GM19240 (cell line): ENCODE results near the gene WASF1.

Source experiments
- DNase-seq: peaks from one replicate; pipeline ENCODE4 v3.0.0; 2011; ENCODE audit warnings: low spot score; ENCODE audit not compliant: insufficient read length

WASF1 gene

DNA sequence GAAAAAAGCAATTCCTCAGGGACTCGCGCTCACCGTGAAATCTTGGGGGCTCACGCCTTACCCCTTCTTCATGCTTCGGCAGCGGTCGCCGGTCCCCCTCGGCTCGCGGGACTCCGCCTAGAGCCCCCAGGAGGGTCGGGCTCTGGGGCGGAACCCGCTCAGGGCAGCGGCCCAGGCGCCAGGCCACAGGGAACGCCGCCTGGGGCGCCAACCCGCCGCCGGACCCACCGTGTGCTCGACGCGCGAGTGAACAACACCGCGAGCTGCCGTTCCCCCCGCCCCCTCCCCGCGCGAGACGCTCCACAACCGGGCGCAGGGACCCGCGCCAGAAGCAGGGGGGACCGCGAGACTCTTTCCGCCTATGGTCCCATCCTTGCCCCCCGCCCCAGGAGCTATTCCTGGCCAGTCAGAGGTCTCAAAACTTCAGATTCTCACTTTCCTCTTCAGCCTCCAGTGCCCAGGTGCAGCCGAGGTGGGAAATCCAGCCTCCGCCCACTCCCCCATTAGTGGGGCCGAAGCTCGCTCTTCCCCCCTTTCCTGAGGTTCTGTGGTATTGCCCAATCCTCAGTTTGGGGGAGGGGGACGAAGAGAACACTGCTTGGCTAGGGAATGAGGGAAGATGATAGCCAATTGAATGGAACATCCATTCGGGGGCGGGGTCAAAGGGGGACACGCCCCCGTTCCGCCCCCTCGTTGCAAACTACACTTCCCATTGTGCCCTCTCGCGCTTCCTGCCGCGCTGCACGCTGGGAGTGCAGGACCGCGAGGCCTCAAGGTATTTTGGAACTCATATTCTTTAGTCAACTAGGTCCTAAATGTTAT, at the start of gene WASF1:
Gene WASF1, minus strand, starts transcription at position 265 of the 822 bp plus-strand sequence. CDS start 52,069 bp downstream, outside the sequence.
- peak; percentile 56 for DNase-seq

DNA sequence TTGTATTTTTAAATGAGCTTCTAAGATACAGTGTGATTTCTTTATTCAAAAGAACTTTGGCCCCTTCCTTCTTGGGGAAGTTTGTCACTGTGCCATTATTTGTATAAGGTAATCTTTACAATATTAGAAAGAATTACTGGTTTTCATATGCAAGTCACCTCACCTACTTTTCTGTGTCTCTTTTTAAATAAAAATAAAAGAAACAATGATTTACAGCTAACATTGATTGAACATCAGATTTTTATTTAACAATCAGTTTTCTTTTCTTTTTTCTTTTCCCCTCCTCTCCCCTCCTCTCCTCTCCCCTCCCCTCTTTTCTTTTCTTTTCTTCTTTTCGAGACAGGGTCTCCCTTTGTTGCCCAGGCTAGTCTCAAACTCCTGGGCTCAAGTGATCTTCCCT, 46.8 kb upstream of the WASF1 start:
- DNase-seq, result no peak

DNA sequence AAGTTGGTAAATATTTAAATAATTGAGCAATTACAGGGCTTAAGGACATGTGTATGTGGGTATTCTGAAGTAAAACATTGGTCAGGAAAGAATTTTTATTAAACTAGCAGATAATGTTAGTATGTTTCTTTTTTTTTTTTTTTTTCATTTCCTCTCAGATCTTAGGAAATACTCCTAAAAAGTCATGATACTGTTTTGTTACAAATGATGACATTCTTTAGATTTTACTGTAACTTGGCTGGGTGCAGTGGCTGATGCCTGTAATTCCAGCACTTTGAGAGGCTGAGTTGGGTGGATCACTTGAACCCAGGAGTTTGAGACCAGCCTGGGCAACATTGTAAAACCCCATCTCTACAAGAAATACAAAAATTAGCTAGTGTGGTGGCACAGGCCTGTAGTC, 42.3 kb upstream of the WASF1 start:
- DNase-seq, result no peak

DNA sequence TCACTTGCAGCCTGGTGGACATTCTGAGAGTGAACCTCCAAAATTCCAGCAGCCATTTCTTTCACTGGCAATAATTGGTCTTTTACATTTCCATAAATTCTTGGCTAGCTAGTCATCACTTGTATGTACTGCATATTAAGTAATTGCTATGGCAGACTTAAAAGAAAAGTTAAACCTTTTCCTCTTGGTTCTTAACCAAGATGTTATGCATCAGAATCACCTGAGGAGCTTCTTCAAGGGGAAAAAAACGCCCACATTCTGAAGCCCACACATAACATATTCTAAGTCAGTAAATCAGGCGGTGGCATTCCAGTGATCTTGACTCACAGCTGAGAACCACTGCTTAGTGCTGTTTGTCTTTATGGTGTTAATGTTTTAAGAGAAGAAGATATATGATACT, 37.8 kb upstream of the WASF1 start:
- DNase-seq, result no peak

DNA sequence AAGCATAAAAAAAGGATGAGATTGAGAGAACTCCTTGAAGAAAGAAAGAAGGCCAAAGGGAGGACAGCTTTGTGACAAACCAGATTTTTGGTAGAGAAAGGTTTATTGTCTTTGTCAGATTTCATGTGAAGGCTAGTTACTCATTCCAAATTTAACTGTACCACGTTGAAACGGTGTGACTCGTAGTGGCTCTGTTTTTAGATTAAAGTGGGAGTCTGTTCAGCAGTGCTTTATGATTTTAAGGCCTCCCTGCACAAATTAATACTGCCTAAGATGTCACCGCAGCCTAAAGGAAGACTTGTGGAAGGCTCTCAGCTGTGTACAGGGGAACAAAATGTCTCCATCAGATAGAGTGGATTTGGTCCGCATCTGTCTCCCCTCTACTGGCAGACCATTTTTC, 36.7 kb upstream of the WASF1 start:
- DNase-seq, result no peak

DNA sequence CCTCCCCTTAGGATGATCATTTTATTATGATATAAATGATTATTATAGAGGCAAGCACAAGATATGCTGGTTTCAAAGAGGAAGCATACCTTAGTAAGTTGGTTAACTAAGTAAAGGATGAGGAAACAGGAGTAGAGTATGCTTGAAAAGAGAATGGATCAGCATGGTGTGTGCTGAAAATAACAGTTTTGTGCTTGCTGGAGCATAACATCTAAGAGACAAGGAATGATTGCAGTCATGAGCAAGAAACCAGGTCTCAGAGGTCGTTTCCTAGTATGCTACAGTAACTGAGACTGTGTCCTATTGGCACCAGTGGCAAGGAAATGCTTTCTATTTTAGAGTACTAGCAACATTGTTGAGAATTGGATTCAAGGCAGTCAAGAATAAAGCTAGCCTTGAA, 34.9 kb upstream of the WASF1 start:
- DNase-seq, result no peak

DNA sequence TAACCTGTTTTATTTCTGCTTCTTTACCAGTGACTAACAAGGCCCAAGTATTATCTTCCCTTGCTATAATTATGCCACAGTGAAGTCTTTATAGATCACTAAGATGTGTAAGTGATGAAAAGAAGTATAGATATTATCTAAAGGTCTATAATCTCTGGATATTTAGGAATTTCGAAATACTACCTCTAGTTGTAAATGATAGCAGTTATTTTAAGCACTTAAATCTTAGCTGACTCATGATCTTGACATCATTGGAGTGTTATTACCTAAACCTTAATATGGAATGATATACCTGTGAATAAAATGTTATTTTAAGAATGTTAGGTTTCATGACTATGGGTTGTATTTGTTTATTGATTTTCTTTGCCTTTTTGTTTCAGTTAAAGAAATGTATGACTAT, 32.3 kb upstream of the WASF1 start:
- no peak for DNase-seq

DNA sequence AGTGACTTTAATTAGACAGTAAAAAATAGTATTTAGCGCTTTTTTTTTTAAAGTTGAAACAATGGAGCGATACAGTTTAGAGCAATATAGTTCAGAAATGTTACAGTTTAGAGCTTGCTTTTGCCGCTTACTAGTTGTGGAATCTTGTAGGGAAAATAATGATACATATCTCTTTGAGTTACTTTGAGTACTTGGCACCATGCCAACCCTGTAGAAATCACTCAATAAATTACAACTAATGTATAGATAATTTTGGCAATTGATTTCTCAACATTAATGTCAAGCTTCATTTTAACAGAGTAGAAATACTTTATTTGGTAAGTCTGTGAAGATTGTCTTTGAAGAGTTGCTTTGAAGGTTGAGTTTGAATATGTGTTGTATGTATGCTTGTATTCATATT, 28.2 kb upstream of the WASF1 start:
- DNase-seq, result no peak

DNA sequence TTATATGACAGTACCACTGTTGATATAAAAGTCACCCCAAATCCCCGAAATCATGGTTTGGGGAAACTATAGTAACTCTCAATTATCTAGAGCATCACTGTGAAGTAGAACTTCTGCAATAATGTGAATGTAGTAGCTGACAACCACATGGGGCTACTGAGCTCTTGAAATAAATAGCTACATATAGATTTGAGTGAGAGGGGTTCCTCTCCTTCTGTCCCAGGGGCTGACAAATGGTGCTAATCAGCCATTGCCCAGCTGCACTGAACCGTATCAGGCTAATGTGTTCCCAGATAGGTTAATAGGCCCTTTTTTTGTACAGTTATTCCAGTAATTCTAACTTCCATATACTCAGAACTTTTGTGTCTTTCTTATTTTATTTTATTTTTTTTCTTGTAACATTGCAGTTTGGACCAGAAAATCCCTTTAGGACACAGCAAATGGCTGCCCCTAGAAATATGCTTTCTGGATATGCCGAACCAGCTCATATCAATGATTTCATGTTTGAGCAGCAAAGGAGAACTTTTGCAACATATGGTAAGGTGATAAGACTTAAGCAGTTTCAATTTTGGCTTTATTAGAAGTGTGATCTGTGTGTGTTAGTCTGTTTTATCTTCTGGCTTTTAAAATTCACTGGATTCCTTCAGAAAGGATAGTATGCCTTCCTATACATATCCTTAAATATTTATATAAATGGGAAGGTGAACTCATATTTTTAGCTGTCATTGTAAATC, 21.8 kb upstream of the WASF1 start:
- DNase-seq, result no peak

DNA sequence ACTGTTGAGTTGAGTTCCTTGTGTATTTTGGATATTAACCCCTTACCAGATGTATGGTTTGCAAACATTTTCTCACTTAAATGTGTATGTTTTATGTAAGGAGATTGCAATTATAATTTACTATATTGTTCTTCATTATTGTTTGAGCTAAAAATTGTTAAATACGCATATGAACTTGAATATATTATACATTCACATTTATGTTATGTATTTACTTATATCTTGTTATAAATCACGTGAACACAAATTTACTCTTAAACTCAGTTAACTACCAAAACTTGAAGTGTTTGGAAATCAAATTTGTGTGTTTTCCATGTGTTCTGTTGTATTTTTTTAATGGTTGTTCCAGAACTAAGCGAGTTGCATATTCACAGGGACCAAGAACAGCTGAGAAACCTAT, 19.1 kb upstream of the WASF1 start:
- DNase-seq, result no peak

DNA sequence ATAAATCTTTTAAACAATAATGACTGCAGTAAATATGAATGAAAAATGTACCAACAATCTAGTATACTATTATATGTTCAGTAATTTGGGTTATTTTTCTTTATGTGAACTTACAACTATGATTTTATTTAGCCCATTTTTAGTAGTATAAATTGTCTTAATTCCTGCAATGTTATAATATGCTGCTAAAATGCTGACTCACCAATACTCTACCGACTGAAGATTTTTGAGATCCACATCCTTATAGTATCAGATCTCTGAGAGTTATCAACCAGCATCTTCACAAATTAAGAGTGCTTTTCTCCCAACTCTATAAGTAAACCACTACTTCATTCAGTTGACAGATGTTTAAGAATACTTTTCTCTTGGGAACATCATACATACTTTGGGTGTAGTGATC, 17.4 kb upstream of the WASF1 start:
- DNase-seq, result no peak

DNA sequence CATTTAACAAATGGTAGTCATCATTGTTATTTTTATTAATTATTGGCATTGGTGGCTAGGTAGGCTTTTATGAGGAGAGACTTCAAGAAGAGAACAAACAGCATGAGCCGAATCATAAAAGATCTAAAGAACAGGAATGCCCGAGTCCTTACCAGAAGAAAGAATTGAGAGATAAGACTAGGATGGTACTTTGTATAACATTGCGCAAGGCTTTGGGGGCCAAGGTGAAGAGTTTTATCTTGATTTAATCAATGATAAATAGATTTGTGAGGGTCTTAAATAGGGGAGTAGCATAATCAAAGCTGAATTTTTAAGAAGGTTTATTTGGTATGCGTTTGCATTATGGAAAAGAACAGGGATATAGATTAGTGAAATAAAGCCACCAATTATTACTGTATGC, 16.2 kb upstream of the WASF1 start:
- no peak for DNase-seq

DNA sequence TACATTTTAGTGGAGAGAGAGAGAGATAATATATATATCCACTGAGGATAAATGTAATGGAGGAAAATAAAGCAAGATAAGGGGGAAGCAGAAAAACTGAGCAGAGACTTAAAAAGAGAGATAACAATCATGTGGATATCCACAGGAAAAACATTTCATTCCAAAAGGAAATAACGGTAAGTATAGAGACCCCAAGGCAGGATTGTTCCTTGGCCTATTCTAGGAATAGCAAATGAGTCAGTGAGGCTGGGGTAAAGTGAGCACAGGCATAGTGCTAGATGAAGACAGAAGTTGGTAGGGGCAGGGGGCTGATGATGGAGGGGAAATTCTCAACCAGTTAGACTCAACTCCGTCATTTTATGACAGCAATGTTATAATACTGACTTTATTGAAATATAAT, 12.0 kb upstream of the WASF1 start:
- no peak for DNase-seq

DNA sequence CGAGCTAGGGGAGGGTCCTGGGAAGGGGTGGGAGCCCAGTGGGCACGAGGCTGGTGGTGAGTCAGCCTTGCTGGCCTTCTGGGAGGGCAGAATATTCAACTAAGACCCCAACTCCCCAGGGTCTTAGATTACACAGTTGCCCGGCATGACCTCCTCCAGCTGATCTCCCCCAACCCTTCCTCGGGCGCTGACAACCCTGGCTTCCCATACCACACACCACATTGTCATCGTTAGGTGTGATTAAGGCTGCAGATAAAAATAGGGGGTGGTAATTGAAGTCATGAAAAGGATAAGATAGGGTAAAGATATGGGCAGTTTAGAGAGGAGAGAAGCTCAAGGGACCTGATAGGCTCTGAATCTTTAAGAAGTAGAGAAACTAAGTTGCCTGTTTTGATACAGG, 11.3 kb upstream of the WASF1 start:
- DNase-seq, result no peak

DNA sequence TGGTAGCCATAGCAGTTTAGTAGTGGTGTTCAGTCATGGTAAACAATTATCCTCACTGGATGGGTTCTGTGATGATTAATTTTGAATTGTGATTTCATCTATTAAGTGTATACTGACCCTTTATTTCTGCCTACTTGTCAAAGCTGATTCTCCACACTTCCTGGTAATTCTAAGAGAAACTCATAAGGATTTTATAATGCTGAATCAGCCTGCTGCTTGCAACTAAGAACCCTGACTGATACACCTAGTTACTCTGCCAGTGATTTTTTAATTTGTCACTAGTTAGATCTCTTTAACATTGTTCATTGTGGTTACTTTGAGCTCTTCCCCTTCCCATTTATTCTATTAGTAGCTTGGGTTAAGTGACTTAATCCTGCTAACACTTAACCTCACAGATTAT, 9.3 kb upstream of the WASF1 start:
- DNase-seq, result no peak

DNA sequence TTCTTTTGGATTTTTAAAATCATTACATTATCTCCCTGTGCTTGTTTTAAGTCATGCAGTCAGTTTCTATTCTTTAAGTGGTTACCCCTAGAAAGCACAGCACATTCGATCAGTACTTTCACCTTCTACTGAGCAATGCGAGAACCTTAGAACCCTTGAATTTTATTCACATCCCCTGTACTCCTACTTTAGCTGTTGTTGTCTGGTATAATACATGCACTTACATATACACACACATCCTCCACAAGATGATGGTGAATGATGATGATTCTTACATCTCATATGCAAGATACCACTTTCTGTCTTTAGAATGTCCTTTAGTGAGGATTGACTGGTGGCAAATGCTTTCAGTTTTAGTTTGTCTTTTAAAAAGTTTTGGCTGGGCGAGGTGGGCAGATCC, 6.4 kb upstream of the WASF1 start:
- no peak for DNase-seq

DNA sequence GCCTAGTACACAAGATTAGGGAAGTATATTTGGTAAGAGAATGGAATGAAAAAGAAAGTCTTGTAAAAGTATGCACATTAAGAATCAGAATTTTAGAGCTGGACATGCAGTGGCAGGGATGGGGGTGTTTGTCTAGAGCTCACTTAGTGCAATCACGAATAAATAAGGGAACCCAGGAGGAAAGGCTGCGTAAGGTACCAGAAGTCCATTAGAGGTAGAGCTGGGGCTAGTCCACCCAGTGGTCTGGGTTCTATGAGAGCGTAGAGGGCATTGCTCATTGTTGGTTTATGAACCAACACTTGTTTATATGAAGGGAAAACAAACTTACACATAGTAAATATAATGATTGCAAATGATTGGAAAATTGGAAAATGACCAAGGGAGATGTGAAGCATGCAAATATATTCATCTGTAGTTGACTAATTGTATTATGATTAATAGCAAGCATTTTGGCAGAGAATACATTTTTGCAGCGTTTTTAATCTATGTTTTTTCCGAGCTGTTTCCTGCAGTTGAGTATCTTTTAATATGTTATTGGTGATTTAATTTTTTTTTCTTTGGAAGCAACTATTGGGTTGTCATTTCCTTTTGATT, 3.9 kb upstream of the WASF1 start:
- no peak for DNase-seq

DNA sequence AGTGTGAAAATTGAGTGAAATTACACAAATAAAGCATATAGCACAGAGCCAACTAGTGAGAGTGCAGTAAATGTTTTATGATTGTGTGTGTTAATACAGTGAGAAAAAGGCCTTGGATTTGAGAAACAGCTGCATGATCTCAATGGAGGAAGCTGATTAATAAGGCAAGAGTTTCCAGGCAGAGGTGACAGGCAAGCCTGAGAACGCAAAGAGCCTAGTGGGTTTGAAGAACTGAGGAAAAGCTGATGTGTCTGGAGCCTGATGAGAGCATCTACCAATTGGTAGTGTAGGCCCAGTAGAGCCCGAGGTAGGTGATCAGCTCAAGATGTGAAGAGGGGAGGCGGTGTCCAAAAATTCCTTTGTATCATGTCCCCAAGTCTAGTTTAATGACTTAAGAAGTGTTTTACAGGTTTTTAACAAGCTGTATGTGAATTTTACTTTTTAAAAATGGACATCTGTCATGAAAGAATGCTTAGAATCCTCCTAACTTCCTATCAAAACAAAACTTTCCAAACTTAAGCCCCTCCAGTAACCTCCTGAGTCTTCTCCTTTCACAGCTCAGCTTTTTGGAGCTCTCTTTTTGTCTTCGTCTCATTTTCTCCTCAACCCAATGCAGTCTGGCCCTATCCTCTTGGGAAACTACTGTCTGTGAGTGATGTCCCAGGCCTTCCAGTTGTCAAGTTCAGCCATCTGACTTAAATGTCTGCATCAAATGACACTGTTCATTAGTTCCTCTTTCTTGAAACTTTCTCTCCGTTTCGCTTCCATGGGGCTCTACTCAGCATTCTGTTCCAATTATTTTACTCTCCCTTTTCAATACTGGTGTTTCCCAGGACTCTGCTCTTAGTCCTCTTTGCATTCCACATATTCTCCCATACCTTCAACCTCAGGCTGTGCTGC, 1.9 kb upstream of the WASF1 start:
- no peak for DNase-seq

DNA sequence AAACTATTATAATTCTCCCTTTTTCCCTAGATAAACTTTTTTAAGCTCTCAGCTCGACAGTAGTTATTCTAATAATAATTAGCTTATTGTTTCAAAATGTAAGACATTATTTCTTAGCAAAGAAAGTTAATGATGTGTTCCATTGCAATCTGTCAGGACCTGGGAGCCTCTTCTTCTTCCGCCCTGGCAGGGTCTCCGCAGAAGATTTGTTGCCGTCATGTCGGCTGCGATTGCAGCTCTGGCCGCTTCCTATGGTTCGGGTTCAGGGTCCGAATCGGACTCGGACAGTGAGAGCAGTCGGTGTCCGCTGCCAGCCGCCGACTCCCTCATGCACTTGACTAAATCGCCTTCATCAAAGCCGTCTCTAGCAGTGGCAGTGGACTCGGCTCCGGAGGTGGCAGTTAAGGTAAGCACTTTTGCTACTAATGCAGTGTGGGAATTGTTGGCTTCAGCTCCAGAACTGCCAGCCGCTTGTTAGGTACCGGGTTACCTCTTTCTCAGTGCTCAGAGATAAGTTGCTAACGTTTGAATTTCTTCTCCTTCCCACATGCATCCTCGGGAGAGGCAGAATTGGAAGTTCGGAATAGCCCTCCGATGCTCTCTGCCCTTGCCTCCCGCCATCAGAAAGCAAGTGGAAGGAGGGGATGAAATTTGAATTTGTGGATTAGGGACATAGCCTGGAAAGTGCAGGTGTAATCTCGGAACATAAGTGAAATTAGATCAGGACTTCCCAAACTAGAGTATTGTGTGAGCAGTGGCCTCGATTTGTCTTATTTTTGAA, 948 bp upstream of the WASF1 start, which contains the start of gene CDC40:
Gene CDC40, plus strand, starts transcription at position 200 of the 781 bp plus-strand sequence. Its CDS starts 18 bp downstream, at position 218.
- no peak for DNase-seq

DNA sequence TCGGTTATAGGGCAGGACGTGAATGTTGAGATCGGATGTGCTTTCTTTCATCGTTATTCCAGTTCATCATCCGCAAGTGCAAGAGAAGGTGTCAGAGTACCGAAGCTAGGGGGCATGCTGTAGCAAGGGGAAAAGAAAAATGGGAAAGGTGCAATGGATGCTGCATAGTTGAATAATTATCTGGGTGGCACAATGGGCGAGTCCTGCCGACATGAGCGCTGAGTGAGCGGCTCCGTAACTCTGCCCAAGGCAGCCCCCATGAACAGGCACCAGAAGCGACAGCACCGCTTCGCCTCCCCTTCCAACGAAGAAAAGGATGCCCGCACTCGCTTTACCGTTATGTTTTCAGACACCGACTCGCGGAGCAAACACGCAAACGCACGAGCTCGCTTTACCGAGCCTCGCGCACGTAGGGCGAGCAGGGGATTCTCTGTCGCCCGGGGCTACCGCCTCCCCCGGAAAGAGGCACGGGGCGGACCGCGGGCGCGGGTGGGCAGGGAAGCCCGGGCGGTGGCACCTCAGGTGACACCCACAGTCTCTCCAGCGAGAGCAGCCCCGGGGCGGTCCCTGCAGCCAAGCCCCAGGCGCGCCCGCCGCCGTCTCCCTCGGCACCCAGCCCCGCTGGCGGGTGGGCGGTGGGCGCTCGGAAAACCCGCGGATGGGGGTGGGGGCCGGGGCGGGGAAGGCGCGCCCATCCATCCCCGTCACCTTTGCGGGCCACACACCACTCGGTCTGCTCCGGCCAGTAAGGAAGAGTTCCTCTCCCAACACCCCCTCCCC, 654 bp downstream of the WASF1 start:
- DNase-seq, result no peak
